HCT116 (cell line): ENCODE results near the gene ABI3. TPM values are rescaled to one million over a fixed set of nuclear protein-coding genes. Genes with fewer than 3 reads are reported as not detected.

Source experiments
- ATAC-seq: fragments of 200-7000 bp; cut with Tn5 transposase; 2 replicates; pipeline ENCODE4 v1.9.1; 2020; ENCODE audit warnings: mild to moderate bottlenecking, moderate library complexity
- BruUV-seq: library from RNA; stranded (reverse); fragments of 400-500 nt; replicated peaks from 2 replicates; lab custom pipeline; 2021; lab: Mats Ljungman, UMichigan
- CTCF ChIA-PET: fragments of 300-600 bp; sonication (Branson Sonifier 250); formaldehyde crosslinking; loops from one replicate; lab custom pipeline; 2021; ENCODE audit warnings: antibody characterized with exemption; lab: Charles Lee
- POLR2A ChIA-PET: fragments of 300-600, 350-600 bp; sonication (Branson Sonifier 250); formaldehyde crosslinking; loops from one replicate; lab custom pipeline; 2021; ENCODE audit warnings: antibody characterized with exemption; lab: Charles Lee
- RAD21 ChIA-PET, 2 experiments: fragments of 300-600 bp; sonication (Branson Sonifier 250); formaldehyde crosslinking; loops; one replicate each; lab custom pipeline; 2023; ENCODE audit warnings: low total read pairs in 2 of 2; ENCODE audit not compliant: uncharacterized antibody in 2 of 2, unreplicated experiment in 2 of 2, low non-redundant PET in 1 of 2; lab: Charles Lee
- DNase-seq: peaks from one replicate; pipeline ENCODE4 v3.0.0-alpha.2; 2010; ENCODE audit warnings: low read depth, low spot score
- H2AFZ ChIP-seq: fragments of 200-600 bp; shearing (Covaris generic), sonication (generic); 2 replicates; pipeline ENCODE4 v1.6.1; 2017; ENCODE audit warnings: low read depth, mixed run types, mixed read lengths, antibody characterized with exemption, low read length; ENCODE audit not compliant: poor library complexity, severe bottlenecking
- H3K27ac ChIP-seq: 2 replicates; pipeline ENCODE4 v1.5.1; 2012; ENCODE audit warnings: low read depth, low read length
- H3K27me3 ChIP-seq: fragments of 200-600 bp; sonication (generic); 2 replicates; pipeline ENCODE4 v1.6.1; 2016; ENCODE audit warnings: mixed run types, low read length, mixed read lengths; ENCODE audit not compliant: insufficient read depth
- H3K36me3 ChIP-seq, 2 experiments: fragments of 200-500 bp in 1 of 2; fragments of 200-600 bp in 1 of 2; sonication (Bioruptor generic) in 1 of 2; sonication (generic) in 1 of 2; 2 replicates each; pipeline versions ENCODE4 v1.5.1 to v1.6.1; 2014 to 2016; ENCODE audit warnings: low read length in 2 of 2, inconsistent platforms in 1 of 2, mixed read lengths in 1 of 2, mixed run types in 1 of 2; ENCODE audit not compliant: insufficient read depth in 2 of 2, control insufficient read depth in 1 of 2
- H3K4me1 ChIP-seq, 2 experiments: fragments of 200-600 bp in 1 of 2; sonication (generic) in 1 of 2; 2 replicates each; pipeline versions ENCODE4 v1.5.1 to v1.6.1; 2012 to 2017; ENCODE audit warnings: low read length in 2 of 2, inconsistent platforms in 1 of 2, mild to moderate bottlenecking in 1 of 2, mixed read lengths in 1 of 2, mixed run types in 1 of 2, moderate library complexity in 1 of 2; ENCODE audit not compliant: insufficient read depth in 2 of 2, control insufficient read depth in 1 of 2
- H3K4me2 ChIP-seq: fragments of 200-600 bp; sonication (generic); 2 replicates; pipeline ENCODE4 v1.6.1; 2017; ENCODE audit warnings: mixed run types, low read length, mixed read lengths
- H3K4me3 ChIP-seq, 2 experiments: fragments of 200-600 bp in 1 of 2; sonication (generic) in 1 of 2; replicated peaks in 1 of 2; 2 replicates each; pipeline ENCODE4 v1.5.1; 2011 to 2016; ENCODE audit warnings: low read length in 2 of 2, control low read depth in 1 of 2, low read depth in 1 of 2, mild to moderate bottlenecking in 1 of 2, mixed read lengths in 1 of 2, mixed run types in 1 of 2
- H3K79me2 ChIP-seq: fragments of 200-600 bp; sonication (generic); 2 replicates; pipeline ENCODE4 v1.6.1; 2017; ENCODE audit warnings: mild to moderate bottlenecking, mixed run types, low read length, moderate library complexity, mixed read lengths; ENCODE audit not compliant: insufficient read depth
- H3K9ac ChIP-seq: fragments of 200-600 bp; sonication (generic); 2 replicates; pipeline ENCODE4 v1.6.1; 2016; ENCODE audit warnings: low read length, mixed read lengths
- H3K9me2 ChIP-seq: fragments of 200-600 bp; sonication (generic), shearing (Covaris generic); 2 replicates; pipeline ENCODE4 v1.6.1; 2017; ENCODE audit warnings: mixed run types, mild to moderate bottlenecking, moderate library complexity; ENCODE audit not compliant: insufficient read depth
- H3K9me3 ChIP-seq, 2 experiments: fragments of 200-500 bp in 1 of 2; fragments of 200-600 bp in 1 of 2; sonication (Bioruptor generic) in 1 of 2; sonication (generic) in 1 of 2; 2 replicates each; pipeline ENCODE4 v1.6.1; 2014 to 2017; ENCODE audit warnings: low read length in 2 of 2, mixed read lengths in 2 of 2, inconsistent platforms in 1 of 2, low read depth in 1 of 2, mild to moderate bottlenecking in 1 of 2, mixed run types in 1 of 2, moderate library complexity in 1 of 2; ENCODE audit not compliant: control insufficient read depth in 1 of 2, insufficient read depth in 1 of 2
- H4K20me1 ChIP-seq: fragments of 200-600 bp; sonication (generic), shearing (Covaris generic); 2 replicates; pipeline ENCODE4 v1.6.1; 2017; ENCODE audit warnings: mixed run types, mild to moderate bottlenecking, moderate library complexity; ENCODE audit not compliant: insufficient read depth
- EGR1 ChIP-seq: IDR thresholded peaks from 2 replicates; pipeline ENCODE4 v1.6.1; 2012; ENCODE audit warnings: low read depth
- ELF1 ChIP-seq: IDR thresholded peaks from 2 replicates; pipeline ENCODE4 v1.6.1; 2012; ENCODE audit warnings: low read depth, borderline replicate concordance
- FOSL1 ChIP-seq: IDR thresholded peaks from 2 replicates; pipeline ENCODE4 v1.6.1; 2012; ENCODE audit warnings: low read depth
- POLR2A ChIP-seq: IDR thresholded peaks from 2 replicates; pipeline ENCODE4 v1.7.0; 2011; ENCODE audit warnings: borderline replicate concordance; ENCODE audit not compliant: insufficient read depth, insufficient read length; ENCODE audit errors: extremely low read depth
- RAD21 ChIP-seq: IDR thresholded peaks from 2 replicates; pipeline ENCODE4 v1.6.1; 2012; ENCODE audit warnings: low read depth, mild to moderate bottlenecking
- SIN3A ChIP-seq: IDR thresholded peaks from 2 replicates; pipeline ENCODE4 v1.6.1; 2012; ENCODE audit warnings: low read depth
- SP1 ChIP-seq: IDR thresholded peaks from 2 replicates; pipeline ENCODE4 v1.6.1; 2012; ENCODE audit warnings: low read depth
- SRF ChIP-seq: IDR thresholded peaks from 2 replicates; pipeline ENCODE4 v1.6.1; 2012; ENCODE audit warnings: low read depth
- TCF7L2 ChIP-seq: IDR thresholded peaks from 2 replicates; pipeline ENCODE4 v1.7.0; 2011; ENCODE audit warnings: borderline replicate concordance, inconsistent platforms; ENCODE audit not compliant: insufficient read depth, insufficient read length; ENCODE audit errors: extremely low read depth
- ZNF274 ChIP-seq: fragments of 200-500 bp; sonication (Bioruptor generic); IDR thresholded peaks from 2 replicates; pipeline ENCODE4 v1.6.1; 2014; ENCODE audit warnings: mild to moderate bottlenecking, low read depth, low read length, inconsistent platforms
- intact Hi-C: fragments of 100-400 bp; cut with micrococcal nuclease; formaldehyde crosslinking; loops from 2 replicates; pipeline ENCODE4 v1.10.0; 2022
- total RNA-seq: library from RNA; stranded (reverse); gene quantifications from one replicate; pipeline ENCODE4 v1.2.1, GENCODE V29; 2021; ENCODE audit not compliant: unreplicated experiment

ABI3 gene
- total RNA-seq, 1 experiment from 2014 or later: 0.12 TPM

GRCh38 chr17:49210158-49211029 lies at the start of gene ABI3, which contains the start of gene GNGT2 (continued):
- TF ChIP-seq RAD21: no peak
- no peak for TF ChIP-seq SRF
- no peak for TF ChIP-seq ZNF274

- no peak overlapping the region for H3K4me2 ChIP-seq
- no peaks in the 10 kb centered on the region for H3K79me2 ChIP-seq
- H3K4me3 ChIP-seq: no peak overlapping the region
- no peaks in the 10 kb centered on the region for H4K20me1 ChIP-seq
- H3K9ac ChIP-seq: no peak overlapping the region
- no peaks in the 10 kb centered on the region for H3K9me2 ChIP-seq
- POLR2A ChIA-PET: no interaction called here
- H3K36me3 ChIP-seq: no peaks in the 10 kb centered on the region
- no peak for ATAC-seq
- H3K9me3 ChIP-seq: no peaks in the 10 kb centered on the region
- TF ChIP-seq POLR2A (no peak), SP1 (no peak), ELF1 (no peak), EGR1 (no peak), SIN3A (no peak), TCF7L2 (no peak), FOSL1 (no peak)
- peaks cover 20% of the 10 kb centered on the region; the same call in 1 of the 2 replicates for H3K27me3 ChIP-seq
- RAD21 ChIA-PET: no interaction called here
- BruUV-seq: no TSS peak
- H3K27ac ChIP-seq: no peak overlapping the region
- intact Hi-C loops: no loop called here
- DNase-seq: no peak
- H3K4me1 ChIP-seq: peaks cover 0 to 3% of the 10 kb centered on the region in 2 experiments; a peak in 2 of 4 replicates
- CTCF ChIA-PET: no interaction called here
- H2AFZ ChIP-seq: no peak overlapping the region
These were observed 47.6 kb upstream of the ABI3 start for GRCh38 chr17:49162866-49163265.
